Common myeloid progenitor, CD34-positive (primary cell): ENCODE results near the gene SEC14L2.

ENCODE experiments used
- CTCF ChIA-PET: fragments of 350-600 bp; sonication (Branson Sonifier 250); formaldehyde crosslinking; loops from one replicate; lab custom pipeline; 2021; ENCODE audit warnings: antibody characterized with exemption; lab: Charles Lee
- POLR2A ChIA-PET: fragments of 350-600 bp; sonication (Branson Sonifier 250); formaldehyde crosslinking; loops from one replicate; lab custom pipeline; 2021; ENCODE audit warnings: antibody characterized with exemption; lab: Charles Lee
- DNase-seq, 3 donors: peaks; one replicate each; pipeline versions ENCODE4 v3.0.0 to v3.0.0-alpha.2; 2013
- H3K27ac ChIP-seq, 2 experiments: 1 replicate in 1 of 2; 2 replicates in 1 of 2; pipeline ENCODE4 v1.7.0; 2013; ENCODE audit warnings: inconsistent platforms in 2 of 2, low read length in 2 of 2, mild to moderate bottlenecking in 2 of 2, low read depth in 1 of 2, moderate library complexity in 1 of 2; ENCODE audit not compliant: severe bottlenecking in 2 of 2, insufficient read depth in 1 of 2, poor library complexity in 1 of 2
- H3K27me3 ChIP-seq, 5 experiments: replicated peaks in 2 of 5; 1 replicate in 3 of 5; 2 replicates in 2 of 5; pipeline versions ENCODE4 v1.6.1 to v1.7.0; 2013; ENCODE audit warnings: low read length in 4 of 5, mild to moderate bottlenecking in 2 of 5, moderate library complexity in 2 of 5, inconsistent platforms in 1 of 5; ENCODE audit not compliant: insufficient read depth in 5 of 5, control insufficient read depth in 4 of 5
- H3K36me3 ChIP-seq, 4 experiments: 1 replicate in 2 of 4; 2 replicates in 2 of 4; pipeline versions ENCODE4 v1.6.1 to v1.7.0; 2013; ENCODE audit warnings: low read length in 3 of 4, control low read depth in 1 of 4, mild to moderate bottlenecking in 1 of 4; ENCODE audit not compliant: control insufficient read depth in 4 of 4, insufficient read depth in 4 of 4
- H3K4me1 ChIP-seq, 4 experiments: 1 replicate in 3 of 4; 2 replicates in 1 of 4; pipeline versions ENCODE4 v1.6.1 to v1.7.1; 2013; ENCODE audit warnings: low read length in 3 of 4, mild to moderate bottlenecking in 3 of 4, control low read depth in 1 of 4, inconsistent platforms in 1 of 4, moderate library complexity in 1 of 4; ENCODE audit not compliant: control insufficient read depth in 4 of 4, insufficient read depth in 4 of 4; ENCODE audit errors: control extremely low read depth in 1 of 4
- H3K4me3 ChIP-seq, 7 experiments: 1 replicate in 4 of 7; 2 replicates in 3 of 7; pipeline versions ENCODE4 v1.5.1 to v1.7.0; 2013; ENCODE audit warnings: mild to moderate bottlenecking in 7 of 7, low read length in 6 of 7, moderate library complexity in 6 of 7, inconsistent platforms in 2 of 7, low read depth in 2 of 7, control low read depth in 1 of 7; ENCODE audit not compliant: insufficient read depth in 4 of 7, control insufficient read depth in 1 of 7; ENCODE audit errors: extremely low read depth in 1 of 7
- H3K9me3 ChIP-seq, 5 experiments: 1 replicate in 4 of 5; 2 replicates in 1 of 5; pipeline versions ENCODE4 v1.6.1 to v1.7.1; 2013; ENCODE audit warnings: low read length in 4 of 5, mild to moderate bottlenecking in 2 of 5, inconsistent platforms in 1 of 5, low read depth in 1 of 5, moderate library complexity in 1 of 5; ENCODE audit not compliant: control insufficient read depth in 4 of 5, insufficient read depth in 2 of 5; ENCODE audit errors: control extremely low read depth in 1 of 5
- WGBS: methylation state at CpG from one replicate; pipeline ENCODE4 v1.1.5; 2013; ENCODE audit not compliant: insufficient coverage; 5-methylcytosine and 5-hydroxymethylcytosine counted together

The SEC14L2 gene

DNA sequence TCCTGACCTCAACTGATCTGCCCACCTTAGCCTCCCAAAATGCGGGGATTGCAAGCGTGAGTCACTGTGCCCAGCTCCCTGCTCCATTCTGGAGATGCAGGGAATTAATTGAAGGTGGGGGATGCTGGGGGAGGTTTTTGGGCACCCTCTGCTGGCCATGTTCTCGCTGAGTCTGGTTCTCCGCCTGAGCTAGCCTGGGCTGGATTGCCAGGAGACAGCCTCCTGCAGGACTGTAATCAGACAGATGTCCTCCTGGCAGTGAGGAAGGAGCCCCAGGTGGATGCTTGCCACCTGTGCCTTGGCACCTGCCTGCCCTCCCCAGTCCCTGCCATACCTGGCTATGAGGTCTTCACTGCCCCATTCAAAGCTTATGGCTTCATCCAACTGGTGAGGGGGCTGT is 34.1 kb downstream of the SEC14L2 start:
- Histone ChIP-seq H3K27me3 (no peaks in the 10 kb centered on the region), H3K27ac (no peak overlapping the region), H3K4me3 (no peak overlapping the region), H3K36me3 (peaks cover 0 to 31% (median 1%) of the 10 kb centered on the region in 4 experiments), H3K4me1 (peaks cover 0 to 20% (median 17%) of the 10 kb centered on the region in 4 experiments), H3K9me3 (no peaks in the 10 kb centered on the region)
- WGBS = 90% methylated on average over 3 of the region's 4 CpGs
- DNase-seq = no peak
- ChIA-PET CTCF (no interaction called here), POLR2A (no interaction called here)

GRCh38 chr22:30432096-30432495 is 35.3 kb downstream of the SEC14L2 start:
- peaks cover 0 to 26% (median 1%) of the 10 kb centered on the region in 4 experiments for H3K36me3 ChIP-seq
- H3K27ac ChIP-seq = no peak overlapping the region
- no peak overlapping the region for H3K4me3 ChIP-seq
- ChIA-PET POLR2A (no interaction called here), CTCF (interaction anchor here (1.4 kb wide), 1 partner anchor 42 kb away, joined by 3 read pairs; no protein-coding TSS in a partner anchor)
- no peak for DNase-seq
- no peaks in the 10 kb centered on the region for H3K27me3 ChIP-seq
- no peaks in the 10 kb centered on the region for H3K9me3 ChIP-seq
- peaks cover 0 to 11% (median 9%) of the 10 kb centered on the region in 4 experiments for H3K4me1 ChIP-seq
- WGBS = 100% methylated on average over 3 of the region's 4 CpGs

DNA sequence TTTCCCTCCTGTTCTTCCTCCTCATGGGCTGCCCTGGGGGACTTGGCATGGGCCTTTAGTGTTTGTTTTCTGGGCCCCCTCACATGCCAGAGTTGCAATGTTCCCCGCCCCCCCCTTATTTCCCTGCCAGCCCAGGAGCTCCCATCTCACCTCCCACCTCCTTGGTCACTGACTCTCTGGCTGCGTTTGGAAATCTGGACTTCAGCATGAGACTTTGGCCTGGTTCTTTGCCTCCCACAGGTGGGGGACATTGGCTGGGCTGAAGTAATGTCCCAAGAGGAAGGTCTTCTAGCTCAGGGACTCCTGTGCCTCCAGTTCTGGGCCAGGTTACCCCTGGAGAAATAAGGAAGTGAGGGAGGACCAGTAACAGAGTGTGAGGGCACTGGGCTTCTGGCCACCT is 35.7 kb downstream of the SEC14L2 start:
- Histone ChIP-seq H3K4me1 (peaks cover 0 to 11% (median 9%) of the 10 kb centered on the region in 4 experiments), H3K27me3 (no peaks in the 10 kb centered on the region), H3K9me3 (no peaks in the 10 kb centered on the region), H3K36me3 (peaks cover 0 to 22% (median 1%) of the 10 kb centered on the region in 4 experiments), H3K27ac (no peak overlapping the region), H3K4me3 (no peak overlapping the region)
- ChIA-PET POLR2A (no interaction called here), CTCF (interaction anchor here (1.0 to 2.8 kb wide), 4 partner anchors 12 to 47 kb away, joined by 3 to 12 read pairs (median 3); partner anchors contain the start of gene SEC14L2)
- WGBS = 83% methylated on average over 2 of the region's 2 CpGs
- DNase-seq = no peak

- CTCF ChIA-PET = interaction anchor here (1.0 to 2.8 kb wide), 6 partner anchors 8 to 48 kb away, joined by 3 to 12 read pairs (median 3); partner anchors contain the start of genes MTFP1 and SEC14L2
Measured at GRCh38 chr22:30433227-30433626, 36.4 kb downstream of the SEC14L2 start.

DNA sequence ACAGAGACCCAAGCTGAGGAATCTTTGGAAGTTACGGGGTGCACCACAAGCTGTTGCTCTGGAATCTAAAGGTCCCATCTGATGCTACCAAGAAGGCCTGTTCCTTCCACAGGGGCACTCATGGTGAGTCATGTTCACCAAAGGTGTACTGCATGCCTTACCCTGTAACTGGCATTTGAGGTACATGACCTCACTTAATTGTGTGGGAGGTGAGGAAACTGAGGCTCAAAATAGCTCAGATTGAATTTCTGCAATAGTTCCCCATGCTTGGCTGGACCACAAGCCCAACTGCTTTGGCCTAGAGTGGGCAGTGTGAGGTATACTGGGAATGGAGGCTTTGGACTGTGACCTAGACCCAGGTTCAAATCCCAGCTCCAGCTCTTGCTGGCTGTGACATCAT is 37.0 kb downstream of the SEC14L2 start:
- POLR2A ChIA-PET = no interaction called here
- Histone ChIP-seq H3K4me3 (no peak overlapping the region), H3K9me3 (no peaks in the 10 kb centered on the region), H3K36me3 (peaks cover 0 to 10% (median 0%) of the 10 kb centered on the region in 4 experiments), H3K4me1 (peaks cover 0 to 11% (median 9%) of the 10 kb centered on the region in 4 experiments), H3K27me3 (peaks cover 0 to 2% (median 0%) of the 10 kb centered on the region in 5 experiments), H3K27ac (no peak overlapping the region)
- CTCF ChIA-PET = interaction anchor here (1.2 to 2.8 kb wide), 3 partner anchors 9 to 12 kb away, joined by 3 to 12 read pairs (median 4); partner anchors contain the start of gene MTFP1
- DNase-seq = no peak
- WGBS = no CpG with 5 or more reads among the region's 1 CpG

More at GRCh38 chr22:30433227-30433626, 36.4 kb downstream of the SEC14L2 start:
- DNase-seq = no peak
- Histone ChIP-seq H3K4me1 (peaks cover 0 to 11% (median 9%) of the 10 kb centered on the region in 4 experiments), H3K27ac (no peak overlapping the region), H3K27me3 (no peaks in the 10 kb centered on the region), H3K36me3 (peaks cover 0 to 15% (median 1%) of the 10 kb centered on the region in 4 experiments), H3K9me3 (no peaks in the 10 kb centered on the region), H3K4me3 (no peak overlapping the region)
- WGBS = 95% methylated on average over 2 of the region's 3 CpGs
- POLR2A ChIA-PET = no interaction called here

DNA sequence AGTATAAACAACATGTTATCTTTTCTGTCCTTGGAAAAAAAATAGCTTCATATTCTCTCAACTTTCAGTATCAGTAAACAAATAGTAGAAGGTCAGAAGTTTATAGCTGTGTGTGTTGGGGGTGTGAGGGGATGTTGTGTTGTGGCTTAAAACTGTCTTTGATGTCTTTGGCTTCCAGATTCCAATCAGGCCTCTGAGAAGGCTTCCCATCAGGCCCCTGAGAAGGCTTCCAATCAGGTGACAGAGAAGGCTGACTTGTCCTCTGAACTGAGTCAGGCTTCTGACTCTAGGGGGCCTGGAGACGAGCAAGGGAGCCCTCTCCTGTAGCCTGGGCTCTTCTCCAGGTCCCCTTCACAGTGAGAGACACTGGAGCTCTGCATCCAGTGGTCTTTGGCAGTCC is 38.0 kb downstream of the SEC14L2 start:
- WGBS = 50% methylated on average over 1 of the region's 1 CpG
- no peaks in the 10 kb centered on the region for H3K36me3 ChIP-seq
- no peaks in the 10 kb centered on the region for H3K9me3 ChIP-seq
- peaks cover 0 to 11% (median 9%) of the 10 kb centered on the region in 4 experiments for H3K4me1 ChIP-seq
- H3K27ac ChIP-seq = no peak overlapping the region
- POLR2A ChIA-PET = no interaction called here
- no peak for DNase-seq
- CTCF ChIA-PET = interaction anchor here (2.8 kb wide), 1 partner anchor 9 kb away, joined by 12 read pairs; no protein-coding TSS in a partner anchor
- no peak overlapping the region for H3K4me3 ChIP-seq
- peaks cover 0 to 3% (median 2%) of the 10 kb centered on the region in 5 experiments for H3K27me3 ChIP-seq

GRCh38 chr22:30435674-30436126 is 38.9 kb downstream of the SEC14L2 start:
- Histone ChIP-seq H3K36me3 (no peaks in the 10 kb centered on the region), H3K27me3 (peaks cover 0 to 7% (median 2%) of the 10 kb centered on the region in 5 experiments), H3K9me3 (no peaks in the 10 kb centered on the region), H3K4me1 (peaks cover 0 to 11% (median 9%) of the 10 kb centered on the region in 4 experiments), H3K27ac (no peak overlapping the region), H3K4me3 (no peak overlapping the region)
- WGBS = 63% methylated on average over 6 of the region's 6 CpGs
- CTCF ChIA-PET = interaction anchor here (1.0 to 2.9 kb wide), 2 partner anchors 8 to 9 kb away, joined by 4 to 14 read pairs; no protein-coding TSS in a partner anchor
- POLR2A ChIA-PET = no interaction called here
- peak in 2 of 3 donors; percentile 19 to 28 for DNase-seq
